CD4-positive, alpha-beta T cell (primary cell): ENCODE measurements around the gene DNPH1. TPM values are rescaled to one million over a fixed set of nuclear protein-coding genes. Genes with fewer than 3 reads are reported as not detected.
A peak's percentile ranks its signal among the peaks of the same experiment; 100 is the strongest.

Experiments
- ATAC-seq: fragments of 200-7000 bp; cut with Tn5 transposase; one replicate; pipeline ENCODE4 v1.10.0; 2022; ENCODE audit warnings: mild to moderate bottlenecking; ENCODE audit not compliant: poor library complexity
- CTCF ChIA-PET: fragments of 350-600 bp; sonication (Branson Sonifier 250); formaldehyde crosslinking; loops from one replicate; lab custom pipeline; 2021; ENCODE audit warnings: antibody characterized with exemption, inconsistent platforms; lab: Charles Lee
- POLR2A ChIA-PET: fragments of 350-600 bp; sonication (Branson Sonifier 250); formaldehyde crosslinking; loops from one replicate; lab custom pipeline; 2021; ENCODE audit warnings: antibody characterized with exemption, inconsistent platforms; lab: Charles Lee
- DNase-seq, 14 experiments: peaks; one replicate each; pipeline ENCODE4 v3.0.0-alpha.2; 2013 to 2020; ENCODE audit warnings: mixed read lengths in 2 of 14
- H3K27ac ChIP-seq, 2 donors: one replicate each; pipeline versions ENCODE4 v1.5.1 to v1.7.0; 2013; ENCODE audit warnings: low read length in 2 of 2, low read depth in 1 of 2, mild to moderate bottlenecking in 1 of 2
- H3K27me3 ChIP-seq, 2 experiments: 1 replicate in 1 of 2; 2 replicates in 1 of 2; pipeline versions ENCODE4 v1.6.1 to v1.7.0; 2013; ENCODE audit warnings: low read length in 2 of 2, control low read depth in 1 of 2, mild to moderate bottlenecking in 1 of 2, moderate library complexity in 1 of 2; ENCODE audit not compliant: insufficient read depth in 2 of 2, control insufficient read depth in 1 of 2
- H3K36me3 ChIP-seq: one replicate; pipeline ENCODE4 v1.6.1; 2013; ENCODE audit warnings: low read length, control low read depth; ENCODE audit not compliant: insufficient read depth
- H3K4me1 ChIP-seq: one replicate; pipeline ENCODE4 v1.6.1; 2013; ENCODE audit warnings: low read length, control low read depth; ENCODE audit not compliant: insufficient read depth
- H3K4me3 ChIP-seq: one replicate; pipeline ENCODE4 v1.5.1; 2013; ENCODE audit warnings: mild to moderate bottlenecking, low read length, moderate library complexity
- H3K9me3 ChIP-seq, 2 experiments: 1 replicate in 1 of 2; 2 replicates in 1 of 2; pipeline versions ENCODE4 v1.6.1 to v1.7.0; 2013; ENCODE audit warnings: low read length in 2 of 2, mild to moderate bottlenecking in 2 of 2, control low read depth in 1 of 2, moderate library complexity in 1 of 2; ENCODE audit not compliant: control insufficient read depth in 1 of 2, insufficient read depth in 1 of 2
- H3K27ac Mint-ChIP-seq: one replicate; pipeline ENCODE4 v1.8.0; 2020; ENCODE audit warnings: mixed read lengths
- H3K27me3 Mint-ChIP-seq: one replicate; pipeline ENCODE4 v1.8.0; 2021; ENCODE audit warnings: mixed read lengths
- H3K36me3 Mint-ChIP-seq: one replicate; pipeline ENCODE4 v1.8.0; 2021; ENCODE audit warnings: low read depth, mixed read lengths
- H3K4me1 Mint-ChIP-seq: one replicate; pipeline ENCODE4 v1.8.0; 2021; ENCODE audit warnings: low read depth, mixed read lengths
- H3K4me3 Mint-ChIP-seq: one replicate; pipeline ENCODE4 v1.8.0; 2020; ENCODE audit warnings: mild to moderate bottlenecking, mixed read lengths
- H3K9me3 Mint-ChIP-seq: one replicate; pipeline ENCODE4 v1.8.0; 2020; ENCODE audit warnings: mixed read lengths
- CTCF ChIP-seq: fragments of 200-600 bp; IDR thresholded peaks from one replicate; pipeline ENCODE4 v1.8.0; 2022; ENCODE audit warnings: antibody characterized with exemption, mild to moderate bottlenecking
- intact Hi-C, 2 experiments: fragments of 100-400 bp; cut with DNase I in 1 of 2; cut with micrococcal nuclease in 1 of 2; formaldehyde crosslinking; loops; one replicate each; pipeline versions ENCODE4 v1.15.1 to v1.9.0; 2023 to 2025; cut with DNase I, micrococcal nuclease
- total RNA-seq, 174 experiments: library from RNA in 2 of 174; stranded (reverse) in 2 of 174; gene quantifications; one replicate each; pipeline ENCODE4 v1.2.3 and lab custom pipeline; 2021 to 2026

The DNPH1 gene
- total RNA-seq, 2 experiments from 2014 or later = 27.3 to 30.6 TPM

GRCh38 chr6:43268782-43269272 is 39.5 kb upstream of the DNPH1 start:
- Mint-ChIP-seq H3K27me3 (peaks cover 10% of the 10 kb centered on the region), H3K4me1 (peaks cover 14% of the 10 kb centered on the region), H3K9me3 (no peaks in the 10 kb centered on the region), H3K4me3 (peak overlapping the region; percentile 62), H3K36me3 (no peaks in the 10 kb centered on the region), H3K27ac (no peak overlapping the region)
- Histone ChIP-seq H3K4me1 (peaks cover 15% of the 10 kb centered on the region), H3K36me3 (no peaks in the 10 kb centered on the region), H3K27me3 (peaks cover 0 to 2% of the 10 kb centered on the region in 2 experiments), H3K4me3 (no peak overlapping the region), H3K27ac (no peak overlapping the region), H3K9me3 (no peaks in the 10 kb centered on the region)
- ATAC-seq (no peak), DNase-seq (no peak)
- intact Hi-C loops = loop anchor here in 1 of 2 experiments (5.0 kb wide), 1 partner anchor 68 kb away; no protein-coding TSS in a partner anchor
- ChIA-PET CTCF (interaction anchor here (1.0 to 1.2 kb wide), 3 partner anchors 7 to 129 kb away, joined by 3 read pairs; partner anchors contain the start of gene DNPH1), POLR2A (interaction anchor here (1.1 to 1.6 kb wide), 2 partner anchors 101 to 115 kb away, joined by 3 to 5 read pairs; partner anchors contain the start of gene ZNF318)
- no peak for TF ChIP-seq CTCF

GRCh38 chr6:43268355-43268700 is 39.0 kb upstream of the DNPH1 start:
- no peaks in the 10 kb centered on the region for H3K9me3 ChIP-seq

More at GRCh38 chr6:43268355-43268700, 39.0 kb upstream of the DNPH1 start:
- H3K4me3 ChIP-seq = no peak overlapping the region
- no peak for ATAC-seq
- CTCF ChIA-PET = interaction anchor here (1.0 to 1.2 kb wide), 3 partner anchors 8 to 130 kb away, joined by 3 read pairs; partner anchors contain the start of gene DNPH1
- DNase-seq = no peak
- Mint-ChIP-seq H3K36me3 (no peaks in the 10 kb centered on the region), H3K27ac (no peak overlapping the region), H3K27me3 (peaks cover 9% of the 10 kb centered on the region), H3K4me1 (peaks cover 13% of the 10 kb centered on the region), H3K4me3 (no peak overlapping the region), H3K9me3 (no peaks in the 10 kb centered on the region)
- H3K27me3 ChIP-seq = peaks cover 0 to 2% of the 10 kb centered on the region in 2 experiments
- POLR2A ChIA-PET = interaction anchor here (1.1 kb wide), 1 partner anchor 115 kb away, joined by 3 read pairs; no protein-coding TSS in a partner anchor
- intact Hi-C loops = loop anchor here in 1 of 2 experiments (5.0 kb wide), 1 partner anchor 69 kb away; no protein-coding TSS in a partner anchor
- no peaks in the 10 kb centered on the region for H3K36me3 ChIP-seq
- no peak overlapping the region for H3K27ac ChIP-seq
- no peak for TF ChIP-seq CTCF
- peaks cover 18% of the 10 kb centered on the region for H3K4me1 ChIP-seq
